GM23248 (cell line): ENCODE results near the gene OSGIN1.

Source experiments
- EZH2 ChIP-seq: fragments of 200-600 bp; sonication (generic); IDR thresholded peaks from 2 replicates; pipeline ENCODE4 v1.6.1; 2018; ENCODE audit warnings: antibody characterized with exemption, mild to moderate bottlenecking; ENCODE audit not compliant: insufficient read depth, poor library complexity, severe bottlenecking
- EZH2phosphoT487 ChIP-seq: fragments of 200-600 bp; sonication (generic); IDR thresholded peaks from 2 replicates; pipeline ENCODE4 v1.6.1; 2018; ENCODE audit warnings: antibody characterized with exemption, moderate library complexity, mild to moderate bottlenecking, low read depth; ENCODE audit not compliant: insufficient read depth

DNA sequence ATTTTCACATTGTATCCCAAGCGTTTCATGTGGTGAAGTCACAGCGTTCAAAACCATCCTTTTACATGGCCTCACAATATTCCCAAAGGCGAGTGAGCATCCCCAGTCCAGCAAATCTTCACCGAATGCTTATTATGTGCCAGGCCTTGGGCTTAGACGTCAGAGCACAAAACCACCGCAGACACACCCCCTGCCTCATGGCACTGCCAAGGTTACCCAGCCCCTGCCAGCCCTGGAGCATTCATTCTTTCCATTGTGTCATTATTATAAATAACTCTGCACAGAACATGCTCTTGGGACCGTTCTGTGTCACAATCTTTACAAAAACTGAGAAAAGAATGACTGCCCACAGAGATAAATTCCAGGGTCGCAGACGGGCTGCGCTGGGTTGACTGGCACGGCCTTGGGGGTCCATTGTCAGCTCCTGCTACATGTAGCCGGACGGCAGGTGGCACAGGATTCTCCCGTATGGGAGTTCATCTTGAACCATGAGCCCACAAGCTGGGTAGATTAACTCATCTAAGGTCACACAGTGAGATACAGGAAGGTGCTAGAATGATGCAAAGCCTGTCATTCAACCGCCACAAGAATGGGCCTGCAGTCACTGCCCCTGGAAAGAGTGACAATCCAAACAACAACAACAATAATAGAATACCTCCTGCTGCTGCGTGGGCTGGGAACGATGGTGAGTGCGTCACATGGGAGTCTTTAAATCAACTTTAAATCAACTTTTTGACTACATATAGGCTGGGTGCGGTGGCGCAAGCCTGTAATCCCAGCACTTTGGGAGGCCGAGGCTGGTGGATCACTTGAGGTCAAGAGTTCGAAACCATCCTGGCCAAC lies 10.5 kb downstream of the OSGIN1 start:
- TF ChIP-seq EZH2phosphoT487 (no peak), EZH2 (no peak)
